HepG2 (cell line): Measurements from ENCODE around the gene LSM14B. TPM values are rescaled to one million over a fixed set of nuclear protein-coding genes. Genes with fewer than 3 reads are reported as not detected.
A peak's percentile ranks its signal among the peaks of the same experiment; 100 is the strongest.

Source experiments
- CTCF ChIP-seq: sonication (generic); formaldehyde crosslinking; IDR thresholded peaks from 2 replicates; pipeline ENCODE4 v1.5.0; 2020; ENCODE audit warnings: mild to moderate bottlenecking, missing genetic modification reagents, moderate library complexity
- FOXA3 ChIP-seq: IDR thresholded peaks from 2 replicates; pipeline ENCODE4 v1.6.1; 2016; ENCODE audit warnings: missing genetic modification reagents, missing compliant biosample characterization
- HCFC1 ChIP-seq: fragments of 150-350 bp; IDR thresholded peaks from 2 replicates; pipeline ENCODE4 v1.6.1; 2014; ENCODE audit warnings: low read depth, low read length
- HNF1A ChIP-seq, 2 experiments: sonication (generic) in 1 of 2; formaldehyde crosslinking in 1 of 2; IDR thresholded peaks; 2 replicates each; pipeline versions ENCODE4 v1.4.0 to v1.6.1; 2016 to 2020; ENCODE audit warnings: borderline replicate concordance in 1 of 2, low read depth in 1 of 2, mild to moderate bottlenecking in 1 of 2, missing genetic modification reagents in 1 of 2
- NFIC ChIP-seq: IDR thresholded peaks from 2 replicates; pipeline ENCODE4 v1.6.1; 2012; ENCODE audit warnings: mild to moderate bottlenecking, low read length, inconsistent platforms
- RERE ChIP-seq: IDR thresholded peaks from 2 replicates; pipeline ENCODE4 v1.6.1; 2016; ENCODE audit warnings: low read depth, missing genetic modification reagents, missing compliant biosample characterization
- SKI ChIP-seq: fragments of 450-650 bp; IDR thresholded peaks from one replicate; pipeline ENCODE4 v1.6.1; 2018; ENCODE audit warnings: mild to moderate bottlenecking; ENCODE audit not compliant: partially characterized antibody
- XRCC5 ChIP-seq: fragments of 200-400 bp; formaldehyde crosslinking; optimal IDR thresholded peaks from 2 replicates; pipeline ENCODE3; 2017; ENCODE audit warnings: mild to moderate bottlenecking, low read length
- ZNF343 ChIP-seq: sonication (generic); formaldehyde crosslinking; IDR thresholded peaks from 2 replicates; pipeline ENCODE4 v1.4.0; 2020; ENCODE audit warnings: mild to moderate bottlenecking, missing genetic modification reagents
- ZNF577 ChIP-seq: sonication (generic); formaldehyde crosslinking; IDR thresholded peaks from 2 replicates; pipeline ENCODE4 v1.4.0; 2020; ENCODE audit warnings: mild to moderate bottlenecking, low read depth, missing genetic modification reagents, borderline replicate concordance
- ZNF597 ChIP-seq: sonication (generic); formaldehyde crosslinking; IDR thresholded peaks from 2 replicates; pipeline ENCODE4 v1.5.0; 2020; ENCODE audit warnings: missing genetic modification reagents
- ZNF639 ChIP-seq: conservative IDR thresholded peaks from 2 replicates; pipeline ENCODE4 v1.6.1; 2018; ENCODE audit warnings: missing genetic modification reagents
- ZNF672 ChIP-seq: sonication (generic); formaldehyde crosslinking; IDR thresholded peaks from 2 replicates; pipeline ENCODE4 v1.8.1; 2022; ENCODE audit warnings: missing genetic modification reagents
- polyA plus RNA-seq, 8 experiments: library from polyadenylated mRNA; depleted of rRNA in 3 of 8; stranded (reverse) in 7 of 8; unstranded in 1 of 8; fragments of >200 nt; fragmentation: Illumina TruSeq in 4 of 8; extraction: Trizol in 4 of 8; gene quantifications; 2 replicates each; pipeline versions ENCODE4 v1.2.1 to v1.2.3, GENCODE V29; 2011 to 2016; ENCODE audit warnings: low read depth in 4 of 8, missing spikeins in 1 of 8, mixed read lengths in 1 of 8; ENCODE audit not compliant: insufficient read depth in 1 of 8
- total RNA-seq, 5 experiments: library from RNA; depleted of rRNA; stranded (reverse); fragments of >200 nt; fragmentation: Illumina TruSeq; extraction: Trizol; gene quantifications; 2 replicates each; pipeline ENCODE4 v1.2.3, GENCODE V29; 2016; ENCODE audit warnings: low read depth in 1 of 5

LSM14B gene
- total and polyA plus RNA-seq, 2 of the 13 experiments (the other 11 are each of a cell fraction or from before 2014, with no cell fraction given), result 43.3 to 79.2 TPM

GRCh38 chr20:62143081-62143956 lies 21.0 kb downstream of the LSM14B start, which contains the start of the genes PSMA7 and SS18L1 (continued):
- TF ChIP-seq HNF1A (IDR thresholded peaks at IDR 0.05; ENCODE audit: low read depth) (no peak; the same call in 1 of the 2 replicates), HNF1A (CRISPR knock-in tag; IDR thresholded peaks at IDR 0.05; ENCODE audit: borderline replicate concordance) (peak; percentile 70), HCFC1 (0 out of 2 replicates have a peak, but pooled peaks have one; percentile 28), ZNF597 (CRISPR knock-in tag) (peak; percentile 64; the same call in 1 of the 2 replicates), SKI (peak; percentile 89), ZNF577 (CRISPR knock-in tag) (0 out of 2 replicates have a peak, but pooled peaks have one; percentile 88), CTCF (CRISPR knock-in tag) (peak; percentile 22; the same call in 1 of the 2 replicates), NFIC (no peak), RERE (CRISPR knock-in tag) (no peak), ZNF639 (peak; percentile 84), FOXA3 (peak; percentile 25; the same call in 1 of the 2 replicates), ZNF672 (peak; percentile 70; the same call in 1 of the 2 replicates), XRCC5 (peak; percentile 50), ZNF343 (CRISPR knock-in tag) (no peak)
